ENCODE measurements around the gene ALS2CL. TPM values are rescaled to one million over a fixed set of nuclear protein-coding genes. Genes with fewer than 3 reads are reported as not detected.
A peak's percentile ranks its signal among the peaks of the same experiment; 100 is the strongest.

Gene ALS2CL
- total RNA-seq, 1 experiment from 2014 or later = 4.9 TPM

DNA sequence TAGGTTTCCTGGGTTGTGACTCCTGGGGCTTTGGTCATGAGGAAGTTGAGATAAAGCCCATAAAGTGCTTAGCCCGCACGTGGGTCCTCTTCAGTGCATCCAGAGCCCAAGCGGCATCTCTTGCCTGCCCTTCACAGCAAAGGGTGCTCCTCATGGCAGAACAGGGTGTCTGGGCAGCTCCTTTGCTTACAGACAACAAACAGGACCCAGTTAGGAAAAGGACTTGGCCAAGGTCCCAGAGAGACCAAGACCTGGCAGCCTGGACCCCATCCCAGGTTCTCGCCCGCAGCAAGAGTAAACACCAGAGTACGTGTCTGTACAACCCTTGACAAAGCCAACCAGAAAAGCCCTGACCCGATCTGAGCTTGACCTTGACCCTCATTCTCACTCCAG is 27.0 kb downstream of the ALS2CL start:
- no peak overlapping the region for H3K27ac ChIP-seq (ENCODE audit: insufficient read length, low read depth, low read length)
- no peak overlapping the region for H2AK5ac ChIP-seq (ENCODE audit: insufficient read length, low read length)
- no peak overlapping the region for H3K18ac ChIP-seq (ENCODE audit: insufficient read length, low read depth, low read length)
- no peak overlapping the region for H2BK120ac ChIP-seq (ENCODE audit: low read depth, low read length, poor library complexity, severe bottlenecking)
- H3K23me2 ChIP-seq (ENCODE audit: insufficient read length, low read depth, low read length, poor library complexity, severe bottlenecking) = no peaks in the 10 kb centered on the region
- H3K23ac ChIP-seq (ENCODE audit: insufficient read length, low read depth, low read length) = no peak overlapping the region
- Mint-ChIP-seq H3K4me1 (peaks cover 26 to 28% of the 10 kb centered on the region in 2 experiments), H3K27ac (peak overlapping the region in 1 of 3 experiments; percentile 2; a peak in 1 of 7 replicates), H3K9me3 (no peaks in the 10 kb centered on the region), H3K4me3 (no peak overlapping the region), H3K36me3 (ENCODE audit: insufficient read depth in 1 of 3, low read depth in 3 of 3) (no peaks in the 10 kb centered on the region), H3K27me3 (ENCODE audit: low read depth) (peaks cover 6% of the 10 kb centered on the region)
- no peak overlapping the region for H2BK12ac ChIP-seq (ENCODE audit: insufficient read length, low read depth, low read length)
- DNase-seq = peak; percentile 7
- no peak overlapping the region for H3K4ac ChIP-seq (ENCODE audit: low read depth, low read length)
- H4K5ac ChIP-seq (ENCODE audit: insufficient read length, low read depth, low read length) = no peak overlapping the region
- no peak overlapping the region for H2BK5ac ChIP-seq (ENCODE audit: insufficient read length, low read length)
- no peaks in the 10 kb centered on the region for H3K27me3 ChIP-seq (ENCODE audit: insufficient read depth, low read length)
- H3K56ac ChIP-seq (ENCODE audit: insufficient read length, low read depth, low read length) = no peak overlapping the region
- H2BK20ac ChIP-seq (ENCODE audit: low read depth, low read length, poor library complexity, severe bottlenecking) = no peak overlapping the region
- no peak overlapping the region for H4K91ac ChIP-seq (ENCODE audit: insufficient read length, low read depth, low read length)
- no peak overlapping the region for H3K14ac ChIP-seq (ENCODE audit: insufficient read depth, low read length)
- H3K4me1 ChIP-seq (ENCODE audit: insufficient read depth, low read length) = peaks cover 4% of the 10 kb centered on the region; the same call in 1 of the 2 replicates
- no peak overlapping the region for H3T11ph ChIP-seq (ENCODE audit: low read length)
- no peak overlapping the region for H3K9ac ChIP-seq (ENCODE audit: extremely low read depth, insufficient read length, low read length)
- no peak overlapping the region for H2BK15ac ChIP-seq (ENCODE audit: low read depth, low read length)
- H4K20me1 ChIP-seq (ENCODE audit: control insufficient read depth, insufficient read depth, insufficient read length) = no peaks in the 10 kb centered on the region
- no peak overlapping the region for H3K4me2 ChIP-seq (ENCODE audit: insufficient read depth, insufficient read length, low read length)
- TF ChIP-seq, protein P1, sequence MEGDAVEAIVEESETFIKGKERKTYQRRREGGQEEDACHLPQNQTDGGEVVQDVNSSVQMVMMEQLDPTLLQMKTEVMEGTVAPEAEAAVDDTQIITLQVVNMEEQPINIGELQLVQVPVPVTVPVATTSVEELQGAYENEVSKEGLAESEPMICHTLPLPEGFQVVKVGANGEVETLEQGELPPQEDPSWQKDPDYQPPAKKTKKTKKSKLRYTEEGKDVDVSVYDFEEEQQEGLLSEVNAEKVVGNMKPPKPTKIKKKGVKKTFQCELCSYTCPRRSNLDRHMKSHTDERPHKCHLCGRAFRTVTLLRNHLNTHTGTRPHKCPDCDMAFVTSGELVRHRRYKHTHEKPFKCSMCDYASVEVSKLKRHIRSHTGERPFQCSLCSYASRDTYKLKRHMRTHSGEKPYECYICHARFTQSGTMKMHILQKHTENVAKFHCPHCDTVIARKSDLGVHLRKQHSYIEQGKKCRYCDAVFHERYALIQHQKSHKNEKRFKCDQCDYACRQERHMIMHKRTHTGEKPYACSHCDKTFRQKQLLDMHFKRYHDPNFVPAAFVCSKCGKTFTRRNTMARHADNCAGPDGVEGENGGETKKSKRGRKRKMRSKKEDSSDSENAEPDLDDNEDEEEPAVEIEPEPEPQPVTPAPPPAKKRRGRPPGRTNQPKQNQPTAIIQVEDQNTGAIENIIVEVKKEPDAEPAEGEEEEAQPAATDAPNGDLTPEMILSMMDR (conservative IDR thresholded peaks at IDR 0.05) = no peak
- H3K79me1 ChIP-seq (ENCODE audit: insufficient read depth, low read depth, low read length, poor library complexity, severe bottlenecking) = no peaks in the 10 kb centered on the region
- H3K9me3 ChIP-seq (ENCODE audit: control insufficient read depth, low read depth, low read length) = no peaks in the 10 kb centered on the region
- H2AFZ ChIP-seq (ENCODE audit: low read length) = no peak overlapping the region
- H4K8ac ChIP-seq (replicated peaks; ENCODE audit: insufficient read length, low read depth, low read length) = no peak overlapping the region
- H3K79me2 ChIP-seq (ENCODE audit: insufficient read depth, low read length) = no peaks in the 10 kb centered on the region
- no CpG with 5 or more reads among the region's 7 CpGs for WGBS (ENCODE audit: extremely low coverage, insufficient read length, low lambda C conversion rate)
